Fibroblast of lung (primary cell): ENCODE measurements around the gene GOLGA8B. TPM values are rescaled to one million over a fixed set of nuclear protein-coding genes. Genes with fewer than 3 reads are reported as not detected.

Source experiments
- DNase-seq, 2 donors: peaks; one replicate each; pipeline versions ENCODE4 v3.0.0 to v3.0.0-alpha.2; 2010; ENCODE audit warnings: low read depth in 2 of 2
- H2AFZ ChIP-seq: 2 replicates; pipeline ENCODE4 v1.5.1; 2012; ENCODE audit warnings: low read length, control low read depth, inconsistent platforms
- H3K27ac ChIP-seq: 2 replicates; pipeline ENCODE4 v1.5.1; 2011; ENCODE audit warnings: low read length, control low read depth; ENCODE audit not compliant: insufficient read depth
- H3K27me3 ChIP-seq: 2 replicates; pipeline ENCODE4 v1.5.1; 2011; ENCODE audit warnings: mild to moderate bottlenecking, low read length; ENCODE audit not compliant: control insufficient read depth, insufficient read depth
- H3K36me3 ChIP-seq: 2 replicates; pipeline ENCODE4 v1.5.1; 2011; ENCODE audit warnings: low read length; ENCODE audit not compliant: control insufficient read depth, insufficient read depth
- H3K4me1 ChIP-seq: 2 replicates; pipeline ENCODE4 v1.5.1; 2011; ENCODE audit warnings: low read length; ENCODE audit not compliant: control insufficient read depth, insufficient read depth; ENCODE audit errors: extremely low read depth
- H3K4me2 ChIP-seq: 2 replicates; pipeline ENCODE4 v1.5.1; 2011; ENCODE audit warnings: low read length, control low read depth; ENCODE audit not compliant: insufficient read depth; ENCODE audit errors: extremely low read depth
- H3K4me3 ChIP-seq, 4 experiments: fragments of 200-600 bp in 1 of 4; sonication (generic) in 1 of 4; replicated peaks in 1 of 4; 2 replicates each; pipeline ENCODE4 v1.5.1; 2011 to 2016; ENCODE audit warnings: low read length in 4 of 4, low read depth in 3 of 4, mild to moderate bottlenecking in 3 of 4, control low read depth in 2 of 4, inconsistent platforms in 1 of 4, mixed read lengths in 1 of 4; ENCODE audit not compliant: insufficient read depth in 1 of 4; ENCODE audit errors: control extremely low read depth in 1 of 4
- H3K79me2 ChIP-seq: 2 replicates; pipeline ENCODE4 v1.5.1; 2012; ENCODE audit warnings: mild to moderate bottlenecking, low read length, inconsistent platforms; ENCODE audit not compliant: control insufficient read depth, insufficient read depth
- H3K9ac ChIP-seq: 2 replicates; pipeline ENCODE4 v1.5.1; 2011; ENCODE audit warnings: mild to moderate bottlenecking, low read length, control low read depth; ENCODE audit not compliant: insufficient read depth
- H3K9me3 ChIP-seq: 2 replicates; pipeline ENCODE4 v1.5.1; 2012; ENCODE audit warnings: low read depth, low read length; ENCODE audit not compliant: control insufficient read depth, insufficient read depth
- H4K20me1 ChIP-seq: 2 replicates; pipeline ENCODE4 v1.5.1; 2011; ENCODE audit warnings: low read length; ENCODE audit not compliant: control insufficient read depth, insufficient read depth; ENCODE audit errors: extremely low read depth
- CTCF ChIP-seq, 2 donors: IDR thresholded peaks in 1 of 2; conservative IDR thresholded peaks in 1 of 2; 1 replicate in 1 of 2; 2 replicates in 1 of 2; pipeline ENCODE4 v1.5.1; 2011 to 2012; ENCODE audit warnings: low read length in 2 of 2, control low read depth in 1 of 2, inconsistent platforms in 1 of 2, low read depth in 1 of 2, mild to moderate bottlenecking in 1 of 2
- EZH2 ChIP-seq: IDR thresholded peaks from 2 replicates; pipeline ENCODE4 v1.5.1; 2012; ENCODE audit warnings: low read length, control low read depth, mild to moderate bottlenecking; ENCODE audit errors: missing control alignments
- polyA plus RNA-seq, 2 donors: library from polyadenylated mRNA; depleted of rRNA in 1 of 2; stranded (reverse) in 1 of 2; unstranded in 1 of 2; fragments of >200 nt; gene quantifications; 2 replicates each; pipeline ENCODE4 v1.2.1, GENCODE V29; 2011 to 2012; ENCODE audit warnings: missing spikeins in 1 of 2
- total RNA-seq: library from RNA; depleted of rRNA; stranded (reverse); fragments of >200 nt; gene quantifications from 2 replicates; pipeline ENCODE4 v1.2.1, GENCODE V29; 2014

Gene GOLGA8B
- total and polyA plus RNA-seq, 2 donors (not counting 1 experiment from before 2014, with no cell fraction given) = 14.7 to 19.6 TPM

DNA sequence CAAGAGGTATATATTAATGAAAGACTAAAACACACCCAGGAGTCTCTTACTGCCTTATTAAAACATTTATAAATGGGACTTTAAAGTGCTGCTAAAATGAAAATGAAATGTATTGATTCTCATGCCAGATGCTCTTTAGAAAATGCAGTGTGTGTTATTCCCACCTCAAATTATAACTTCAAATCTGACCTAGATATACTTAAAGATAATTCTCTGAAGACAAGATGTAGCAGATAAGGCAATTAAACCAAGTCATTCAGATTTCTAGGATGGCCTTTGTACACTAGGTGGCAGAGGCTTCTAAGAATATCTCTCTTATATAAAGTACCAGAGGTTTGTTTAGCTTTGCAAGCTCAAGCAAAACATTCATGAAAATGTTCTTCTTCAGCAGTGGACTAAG lies 26.9 kb upstream of the GOLGA8B start:
- TF ChIP-seq CTCF (conservative IDR thresholded peaks at IDR 0.05 in 1 of 2, IDR thresholded peaks at IDR 0.05 in 1 of 2; ENCODE audit: low read depth in 1 of 2, low read length in 2 of 2) = peak; percentile 36 to 57
- TF ChIP-seq EZH2 = no peak
- Histone ChIP-seq H3K27me3 (peaks cover 6% of the 10 kb centered on the region), H2AFZ (no peak overlapping the region), H3K4me1 (no peaks in the 10 kb centered on the region), H3K4me3 (no peak overlapping the region), H3K9ac (no peak overlapping the region), H3K27ac (no peak overlapping the region), H3K4me2 (no peak overlapping the region), H3K36me3 (no peaks in the 10 kb centered on the region), H4K20me1 (no peaks in the 10 kb centered on the region), H3K9me3 (no peaks in the 10 kb centered on the region), H3K79me2 (no peaks in the 10 kb centered on the region)
- peak in 1 of 2 donors; percentile 43 for DNase-seq

- no peak overlapping the region for H2AFZ ChIP-seq
- no peak for DNase-seq
- H3K27me3 ChIP-seq = peaks cover 6% of the 10 kb centered on the region
- no peak overlapping the region for H3K27ac ChIP-seq
- H3K79me2 ChIP-seq = no peaks in the 10 kb centered on the region
- H3K36me3 ChIP-seq = no peaks in the 10 kb centered on the region
- H4K20me1 ChIP-seq = no peaks in the 10 kb centered on the region
- no peak overlapping the region for H3K9ac ChIP-seq
- H3K4me1 ChIP-seq = no peaks in the 10 kb centered on the region
- no peak overlapping the region for H3K4me3 ChIP-seq
- no peak for TF ChIP-seq CTCF (conservative IDR thresholded peaks at IDR 0.05 in 1 of 2, IDR thresholded peaks at IDR 0.05 in 1 of 2; ENCODE audit: low read depth in 1 of 2, low read length in 2 of 2)
- no peak for TF ChIP-seq EZH2
- no peaks in the 10 kb centered on the region for H3K9me3 ChIP-seq
- H3K4me2 ChIP-seq = no peak overlapping the region
Measured at GRCh38 chr15:34609102-34610057, 25.9 kb upstream of the GOLGA8B start.

GRCh38 chr15:34608517-34608916 lies 25.1 kb upstream of the GOLGA8B start:
- no peaks in the 10 kb centered on the region for H4K20me1 ChIP-seq

More at GRCh38 chr15:34608517-34608916, 25.1 kb upstream of the GOLGA8B start:
- no peak overlapping the region for H3K27ac ChIP-seq
- no peak overlapping the region for H3K4me3 ChIP-seq
- no peak for TF ChIP-seq EZH2
- no peak for TF ChIP-seq CTCF (conservative IDR thresholded peaks at IDR 0.05 in 1 of 2, IDR thresholded peaks at IDR 0.05 in 1 of 2; ENCODE audit: low read depth in 1 of 2, low read length in 2 of 2)
- no peak overlapping the region for H3K4me2 ChIP-seq
- no peak for DNase-seq
- H3K4me1 ChIP-seq = no peaks in the 10 kb centered on the region
- no peak overlapping the region for H3K9ac ChIP-seq
- H3K36me3 ChIP-seq = no peaks in the 10 kb centered on the region
- H2AFZ ChIP-seq = no peak overlapping the region
- H3K9me3 ChIP-seq = no peaks in the 10 kb centered on the region
- H3K79me2 ChIP-seq = no peaks in the 10 kb centered on the region
- peaks cover 6% of the 10 kb centered on the region for H3K27me3 ChIP-seq
